ENCODE results near the gene PTPRN2.

Gene PTPRN2

GRCh38 chr7:158111906-158112570, 475.6 kb downstream of the PTPRN2 start:
- CTCF ChIA-PET, result no interaction called here
- no peak for DNase-seq

GRCh38 chr7:158111049-158111751, 476.4 kb downstream of the PTPRN2 start:
- H3K27me3 Mint-ChIP-seq, result no peaks in the 10 kb centered on the region
- H3K36me3 Mint-ChIP-seq, result peaks cover 1% of the 10 kb centered on the region
- CTCF ChIA-PET, result no interaction called here
- H3K9me3 Mint-ChIP-seq, result peaks cover 43% of the 10 kb centered on the region
- H3K4me3 Mint-ChIP-seq, result no peak overlapping the region
- no peak for DNase-seq
- H3K4me1 Mint-ChIP-seq, result no peaks in the 10 kb centered on the region
- no peak overlapping the region for H3K27ac Mint-ChIP-seq

More at GRCh38 chr7:158111906-158112570, 475.6 kb downstream of the PTPRN2 start:
- no peak overlapping the region for H3K4me3 Mint-ChIP-seq
- H3K36me3 Mint-ChIP-seq, result peaks cover 1% of the 10 kb centered on the region
- no peaks in the 10 kb centered on the region for H3K27me3 Mint-ChIP-seq
- peaks cover 46% of the 10 kb centered on the region for H3K9me3 Mint-ChIP-seq
- H3K27ac Mint-ChIP-seq, result no peak overlapping the region
- no peaks in the 10 kb centered on the region for H3K4me1 Mint-ChIP-seq

- Mint-ChIP-seq H3K27me3 (no peaks in the 10 kb centered on the region), H3K27ac (no peak overlapping the region), H3K4me1 (no peaks in the 10 kb centered on the region), H3K36me3 (peaks cover 1% of the 10 kb centered on the region), H3K9me3 (peaks cover 43% of the 10 kb centered on the region), H3K4me3 (no peak overlapping the region)
- CTCF ChIA-PET, result no interaction called here
- DNase-seq, result no peak
Measured at GRCh38 chr7:158110661-158111048, 477.0 kb downstream of the PTPRN2 start.

- CTCF ChIA-PET, result no interaction called here
- Mint-ChIP-seq H3K9me3 (peaks cover 38% of the 10 kb centered on the region), H3K27ac (no peak overlapping the region)
Measured at GRCh38 chr7:158110034-158110590, 477.5 kb downstream of the PTPRN2 start.

GRCh38 chr7:158109364-158110033, 478.1 kb downstream of the PTPRN2 start:
- Mint-ChIP-seq H3K4me3 (no peak overlapping the region), H3K27me3 (no peaks in the 10 kb centered on the region), H3K27ac (no peak overlapping the region), H3K4me1 (no peaks in the 10 kb centered on the region), H3K9me3 (peaks cover 32% of the 10 kb centered on the region), H3K36me3 (peaks cover 1% of the 10 kb centered on the region)
- no peak for DNase-seq
- CTCF ChIA-PET, result no interaction called here

More at GRCh38 chr7:158110034-158110590, 477.5 kb downstream of the PTPRN2 start:
- no peak for DNase-seq
- H3K4me1 Mint-ChIP-seq, result no peaks in the 10 kb centered on the region
- H3K36me3 Mint-ChIP-seq, result peaks cover 1% of the 10 kb centered on the region
- H3K4me3 Mint-ChIP-seq, result no peak overlapping the region
- H3K27me3 Mint-ChIP-seq, result no peaks in the 10 kb centered on the region

GRCh38 chr7:158108646-158109293, 478.9 kb downstream of the PTPRN2 start:
- no peaks in the 10 kb centered on the region for H3K27me3 Mint-ChIP-seq
- no peak for DNase-seq
- no peak overlapping the region for H3K27ac Mint-ChIP-seq
- peaks cover 1% of the 10 kb centered on the region for H3K36me3 Mint-ChIP-seq
- CTCF ChIA-PET, result no interaction called here
- peaks cover 28% of the 10 kb centered on the region for H3K9me3 Mint-ChIP-seq
- H3K4me3 Mint-ChIP-seq, result no peak overlapping the region
- H3K4me1 Mint-ChIP-seq, result no peaks in the 10 kb centered on the region

- peaks cover 21% of the 10 kb centered on the region for H3K9me3 Mint-ChIP-seq
- no peak for DNase-seq
- H3K27ac Mint-ChIP-seq, result no peak overlapping the region
- no peaks in the 10 kb centered on the region for H3K27me3 Mint-ChIP-seq
- no peaks in the 10 kb centered on the region for H3K36me3 Mint-ChIP-seq
- CTCF ChIA-PET, result no interaction called here
- H3K4me1 Mint-ChIP-seq, result no peaks in the 10 kb centered on the region
- H3K4me3 Mint-ChIP-seq, result no peak overlapping the region
Measured at GRCh38 chr7:158107806-158108205, 479.8 kb downstream of the PTPRN2 start.

- Mint-ChIP-seq H3K4me1 (no peaks in the 10 kb centered on the region), H3K36me3 (no peaks in the 10 kb centered on the region), H3K9me3 (peaks cover 14% of the 10 kb centered on the region), H3K4me3 (no peak overlapping the region), H3K27ac (no peak overlapping the region), H3K27me3 (no peaks in the 10 kb centered on the region)
- CTCF ChIA-PET, result no interaction called here
- DNase-seq, result no peak
Measured at GRCh38 chr7:158106272-158106671, 481.4 kb downstream of the PTPRN2 start.

GRCh38 chr7:158103378-158103777, 484.2 kb downstream of the PTPRN2 start:
- H3K4me1 Mint-ChIP-seq, result no peaks in the 10 kb centered on the region

GRCh38 chr7:158102897-158103296, 484.7 kb downstream of the PTPRN2 start:
- Mint-ChIP-seq H3K27ac (no peak overlapping the region), H3K9me3 (peaks cover 11% of the 10 kb centered on the region), H3K36me3 (no peaks in the 10 kb centered on the region), H3K4me3 (no peak overlapping the region), H3K4me1 (no peaks in the 10 kb centered on the region), H3K27me3 (no peaks in the 10 kb centered on the region)
- DNase-seq, result no peak
- CTCF ChIA-PET, result no interaction called here

More at GRCh38 chr7:158103378-158103777, 484.2 kb downstream of the PTPRN2 start:
- no peak overlapping the region for H3K27ac Mint-ChIP-seq
- H3K27me3 Mint-ChIP-seq, result no peaks in the 10 kb centered on the region
- no peak overlapping the region for H3K4me3 Mint-ChIP-seq
- CTCF ChIA-PET, result no interaction called here
- H3K9me3 Mint-ChIP-seq, result peaks cover 11% of the 10 kb centered on the region
- no peak for DNase-seq
- H3K36me3 Mint-ChIP-seq, result no peaks in the 10 kb centered on the region

GRCh38 chr7:158101821-158102450, 485.7 kb downstream of the PTPRN2 start:
- H3K4me3 Mint-ChIP-seq, result no peak overlapping the region
- H3K36me3 Mint-ChIP-seq, result no peaks in the 10 kb centered on the region
- H3K4me1 Mint-ChIP-seq, result no peaks in the 10 kb centered on the region
- CTCF ChIA-PET, result no interaction called here
- peak overlapping the region; percentile 50 for H3K27ac Mint-ChIP-seq
- peaks cover 6% of the 10 kb centered on the region for H3K9me3 Mint-ChIP-seq
- H3K27me3 Mint-ChIP-seq, result no peaks in the 10 kb centered on the region
- no peak for DNase-seq

- H3K36me3 Mint-ChIP-seq, result no peaks in the 10 kb centered on the region
- no peak for DNase-seq
- no peak overlapping the region for H3K4me3 Mint-ChIP-seq
- CTCF ChIA-PET, result no interaction called here
- H3K9me3 Mint-ChIP-seq, result peaks cover 5% of the 10 kb centered on the region
- no peaks in the 10 kb centered on the region for H3K27me3 Mint-ChIP-seq
- no peaks in the 10 kb centered on the region for H3K4me1 Mint-ChIP-seq
- no peak overlapping the region for H3K27ac Mint-ChIP-seq
Measured at GRCh38 chr7:158098125-158099030, 489.2 kb downstream of the PTPRN2 start.

- H3K4me1 Mint-ChIP-seq, result no peaks in the 10 kb centered on the region
- H3K27ac Mint-ChIP-seq, result no peak overlapping the region
- CTCF ChIA-PET, result no interaction called here
- H3K4me3 Mint-ChIP-seq, result no peak overlapping the region
- no peaks in the 10 kb centered on the region for H3K27me3 Mint-ChIP-seq
- peaks cover 5% of the 10 kb centered on the region for H3K9me3 Mint-ChIP-seq
- H3K36me3 Mint-ChIP-seq, result no peaks in the 10 kb centered on the region
- DNase-seq, result no peak
Measured at GRCh38 chr7:158097453-158098124, 490.0 kb downstream of the PTPRN2 start.

All from activated naive CD4-positive, alpha-beta T cell treated with anti-CD3 and anti-CD28 coated beads, Interleukin-2, amount 10 ng/mL, durations not matched to agents 7 days and 5 days (primary cell).